Cortex of kidney (tissue), 1 donor: ENCODE results near the gene CNTN5.

Experiments
- DNase-seq: peaks from one replicate; lab custom pipeline; 2025; lab: John Stamatoyannopoulos, UW

CNTN5 gene

DNA sequence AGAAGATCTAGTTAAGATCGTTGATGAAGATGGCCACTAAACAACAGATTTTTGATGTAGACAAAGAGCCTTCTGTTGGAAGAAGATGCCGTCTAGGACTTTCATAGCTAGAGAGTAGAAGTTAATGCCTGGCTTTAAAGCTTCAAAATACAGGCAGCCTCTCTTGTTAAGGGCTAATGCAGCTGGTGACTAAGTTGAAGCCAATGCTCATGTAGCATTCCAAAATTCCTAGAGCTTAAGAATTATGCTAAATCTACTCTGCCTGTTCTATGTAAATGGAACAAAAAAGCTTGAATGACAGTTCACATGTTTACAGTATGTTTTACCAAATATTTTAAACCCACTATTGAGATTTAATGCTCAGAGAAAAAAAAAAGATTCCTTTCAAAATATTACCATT is 492.6 kb downstream of the CNTN5 start:
- no peak for DNase-seq

GRCh38 chr11:99519095-99519494 is 498.3 kb downstream of the CNTN5 start:
- DNase-seq: no peak

DNA sequence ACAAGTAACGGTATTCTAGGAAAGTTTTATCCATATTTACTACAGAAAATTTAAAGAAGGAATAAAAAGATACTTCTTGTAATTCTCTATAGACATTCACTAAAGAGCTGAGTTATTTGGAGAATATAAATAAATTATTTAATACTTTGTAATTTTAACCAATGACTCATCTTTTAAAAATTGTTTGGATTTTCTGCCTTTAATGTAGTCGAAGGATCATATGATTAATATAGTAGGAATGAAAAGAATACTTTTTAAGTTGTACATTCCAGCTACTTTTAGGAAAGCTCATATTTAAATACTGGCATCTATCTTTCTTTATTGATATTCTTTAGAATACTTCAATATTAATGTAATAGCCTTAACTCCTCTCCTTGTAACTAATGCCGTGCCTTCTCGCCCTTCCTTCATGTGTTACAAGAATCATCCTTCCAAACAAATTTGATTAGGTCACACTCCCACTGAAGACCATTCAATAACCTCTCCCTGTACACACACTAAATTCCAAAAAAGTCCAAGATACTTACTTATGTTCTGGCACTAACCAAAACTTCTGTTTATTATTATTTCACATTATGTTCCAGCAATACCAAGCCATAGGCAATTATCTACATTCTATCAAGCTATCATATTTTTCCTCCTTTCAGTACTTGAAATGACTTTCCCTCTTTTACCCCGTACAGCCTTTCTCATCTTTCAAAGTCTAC is 501.9 kb downstream of the CNTN5 start:
- no peak for DNase-seq

DNA sequence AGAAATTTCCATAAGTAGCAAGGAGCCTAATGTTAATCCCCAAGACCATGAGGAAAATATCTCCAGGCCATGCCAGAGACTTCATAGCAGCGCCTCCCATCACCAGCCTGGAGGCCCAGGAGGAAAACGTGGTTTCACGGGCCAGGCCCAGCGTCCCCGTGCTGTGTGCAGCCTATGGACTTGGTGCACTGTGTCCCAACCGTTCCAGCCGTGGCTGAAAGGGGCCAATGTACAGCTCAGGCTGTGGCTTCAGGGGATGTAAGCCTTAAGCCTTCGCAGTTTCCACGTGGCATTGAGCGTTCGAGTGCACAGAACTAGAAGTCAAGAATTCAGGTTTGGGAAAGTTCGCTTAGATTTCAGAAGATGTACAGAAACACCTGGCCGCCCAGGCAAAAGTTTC is 510.7 kb downstream of the CNTN5 start:
- no peak for DNase-seq

GRCh38 chr11:99534812-99535211 is 514.1 kb downstream of the CNTN5 start:
- no peak for DNase-seq

GRCh38 chr11:99535406-99535805 is 514.7 kb downstream of the CNTN5 start:
- no peak for DNase-seq

DNA sequence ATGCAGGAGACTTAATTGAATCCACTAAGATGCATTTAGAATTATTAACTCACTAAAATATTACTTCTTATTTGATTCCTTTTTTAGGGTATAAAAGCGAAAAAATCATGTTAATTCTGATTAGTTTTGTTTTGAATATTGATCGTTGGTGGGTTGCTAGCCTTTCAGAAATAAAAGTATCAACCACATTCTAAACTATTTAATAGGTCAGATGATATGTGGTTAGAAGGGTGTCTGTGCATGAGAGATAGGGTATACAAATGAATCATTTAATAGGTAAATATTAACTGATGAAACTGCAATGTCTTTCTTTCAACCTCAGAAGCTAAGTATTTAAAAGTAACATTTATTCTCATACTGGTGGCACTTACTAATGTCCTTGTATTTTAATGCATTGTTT is 515.1 kb downstream of the CNTN5 start:
- DNase-seq: no peak

DNA sequence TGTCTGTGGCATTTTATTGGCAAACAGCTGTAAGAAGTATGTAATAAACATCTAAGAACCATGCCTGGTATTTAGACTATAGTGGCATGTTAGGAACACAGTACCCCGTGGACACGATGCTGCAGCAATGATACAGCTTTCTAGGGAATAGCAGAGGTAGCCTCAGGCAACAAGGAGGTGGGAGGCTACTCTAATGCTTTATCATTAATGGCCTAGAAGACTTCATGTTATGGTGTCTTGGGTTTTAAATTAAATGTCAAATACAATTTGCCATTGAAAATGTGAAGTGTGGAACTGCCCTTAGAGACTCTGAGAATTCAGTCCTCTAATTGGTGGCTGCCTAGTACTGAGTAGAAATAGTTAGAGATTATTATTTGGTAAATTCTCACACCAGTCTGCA is 516.9 kb downstream of the CNTN5 start:
- no peak for DNase-seq

DNA sequence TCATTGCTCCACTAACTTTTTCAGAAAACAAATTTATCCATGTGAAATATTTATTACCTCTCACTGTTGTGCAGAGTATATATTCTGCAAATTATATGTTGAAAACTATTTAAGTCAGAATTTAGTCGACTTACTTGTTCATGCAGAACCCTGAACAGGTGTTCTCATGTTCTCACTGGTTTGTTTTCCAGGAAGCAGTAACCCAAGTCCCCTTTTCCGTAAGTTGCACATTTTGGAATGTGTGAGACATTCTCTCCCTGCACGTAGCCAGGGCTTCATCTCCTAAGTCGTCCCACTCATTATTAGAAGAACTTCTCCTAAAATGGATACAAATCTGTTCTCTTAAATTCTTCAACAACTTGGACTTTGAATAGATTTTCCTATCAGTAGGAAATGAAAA is 524.9 kb downstream of the CNTN5 start:
- DNase-seq: no peak

GRCh38 chr11:99548264-99548663 is 527.5 kb downstream of the CNTN5 start:
- no peak for DNase-seq

DNA sequence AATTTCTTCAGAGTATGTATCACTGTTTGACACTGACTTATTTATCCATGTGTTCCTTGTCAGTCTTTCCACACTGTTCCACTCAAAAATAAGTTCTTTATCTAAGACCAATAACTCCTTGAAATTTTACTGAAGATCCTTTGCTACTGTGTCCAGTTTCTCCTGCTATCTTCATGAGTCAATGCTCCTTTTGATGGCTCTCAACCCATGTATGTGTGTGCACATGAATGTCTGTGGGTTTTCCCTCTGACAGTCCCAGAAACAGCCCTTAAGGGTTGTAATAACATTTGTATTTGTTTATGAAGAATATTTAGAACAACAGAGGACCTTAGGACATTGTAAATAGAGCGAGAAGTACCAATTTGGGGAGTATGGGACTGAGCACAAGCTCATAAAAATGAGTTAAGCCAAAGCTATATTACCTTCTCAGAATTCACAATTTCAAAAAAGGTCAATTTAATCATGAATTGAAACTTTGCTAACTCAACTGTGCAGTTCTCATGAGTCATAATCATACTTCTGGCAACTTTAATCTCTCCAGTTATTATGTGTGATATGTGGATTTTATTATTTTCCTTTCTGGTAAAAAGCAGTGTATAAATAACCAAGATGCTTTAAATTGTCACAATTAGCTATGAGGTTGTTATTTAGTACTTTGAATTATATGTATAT is 533.6 kb downstream of the CNTN5 start:
- DNase-seq: no peak

DNA sequence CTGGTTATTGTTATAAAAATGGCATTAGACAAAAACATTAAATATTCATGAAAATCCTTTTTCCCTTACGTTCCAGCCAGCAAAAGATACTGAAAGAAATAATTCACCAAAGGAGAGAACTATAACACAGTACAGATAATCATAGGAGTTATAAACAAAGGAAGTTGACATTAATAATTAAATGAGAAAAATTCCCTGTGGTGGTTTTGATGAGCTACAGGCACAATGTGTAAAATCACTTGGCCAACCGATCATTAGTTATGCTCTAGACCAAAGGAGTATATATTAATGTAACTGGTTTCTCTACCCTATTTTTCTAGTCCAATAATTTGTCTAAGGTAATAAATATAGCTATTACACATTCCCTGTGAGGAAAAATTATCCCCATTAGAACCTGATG is 534.7 kb downstream of the CNTN5 start:
- no peak for DNase-seq

- no peak for DNase-seq
Measured at GRCh38 chr11:99565333-99565732, 544.6 kb downstream of the CNTN5 start.

- DNase-seq: no peak
Measured at GRCh38 chr11:99567334-99567956, 546.7 kb downstream of the CNTN5 start.

GRCh38 chr11:99568808-99569207 is 548.1 kb downstream of the CNTN5 start:
- no peak for DNase-seq

GRCh38 chr11:99571094-99571493 is 550.3 kb downstream of the CNTN5 start:
- no peak for DNase-seq

DNA sequence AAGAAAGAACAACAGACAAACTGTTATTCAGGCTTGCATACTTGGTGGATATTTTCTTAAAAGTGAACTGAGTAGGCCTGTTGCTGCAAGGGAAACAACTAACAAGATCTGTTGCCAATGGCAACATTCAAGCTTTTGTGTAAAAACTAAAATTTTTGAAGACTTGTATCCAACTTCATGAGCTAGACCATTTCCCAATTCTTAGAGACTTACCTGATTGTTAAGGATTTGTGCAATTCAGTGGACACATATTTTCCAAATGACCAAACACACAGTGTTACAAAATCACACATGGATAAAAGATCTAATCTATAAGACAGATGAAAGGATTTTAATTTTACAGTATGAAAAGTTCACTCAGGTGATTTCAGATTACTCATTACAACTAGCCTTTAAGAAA is 564.1 kb downstream of the CNTN5 start:
- no peak for DNase-seq

- DNase-seq: no peak
Measured at GRCh38 chr11:99585606-99586005, 564.9 kb downstream of the CNTN5 start.

DNA sequence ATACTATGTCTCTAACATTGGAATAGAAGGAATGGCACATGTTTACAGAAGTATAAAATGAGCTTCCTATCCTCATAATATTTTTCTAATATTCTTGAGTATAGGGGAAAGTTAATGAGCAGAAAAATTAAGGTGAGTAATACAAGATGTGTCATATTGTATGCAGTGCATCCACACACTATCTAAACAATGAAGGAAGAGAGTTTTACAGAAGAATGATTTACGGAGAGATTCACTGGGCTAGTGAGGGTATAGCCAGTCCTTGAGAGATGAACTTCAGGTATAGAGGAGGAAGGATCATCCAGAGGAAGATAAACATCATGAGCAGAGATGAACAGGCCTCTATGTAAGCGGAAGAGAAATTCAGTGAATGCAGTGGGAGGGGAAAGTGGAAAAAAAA is 569.0 kb downstream of the CNTN5 start:
- no peak for DNase-seq

DNA sequence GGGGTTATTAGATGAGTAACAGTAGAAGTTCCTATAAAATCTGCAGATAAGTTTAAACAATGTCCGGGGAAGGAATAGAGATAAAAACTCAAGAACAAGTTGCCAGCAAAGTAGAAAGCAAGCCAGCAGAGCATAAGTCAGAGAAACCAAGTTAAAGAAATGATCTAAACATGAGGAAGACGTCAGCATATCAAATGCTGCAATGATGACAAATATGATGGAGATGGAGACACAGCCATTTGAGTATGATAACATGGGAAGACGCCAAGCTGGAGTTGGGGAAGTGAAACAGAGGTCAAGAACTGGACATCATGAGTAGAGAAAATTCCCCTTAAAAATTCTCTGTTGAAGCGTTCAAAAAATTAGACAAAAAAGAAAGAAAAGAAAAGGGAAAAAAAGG is 571.5 kb downstream of the CNTN5 start:
- DNase-seq: no peak

GRCh38 chr11:99593197-99593596 is 572.4 kb downstream of the CNTN5 start:
- no peak for DNase-seq

- no peak for DNase-seq
Measured at GRCh38 chr11:99601179-99601578, 580.4 kb downstream of the CNTN5 start.

DNA sequence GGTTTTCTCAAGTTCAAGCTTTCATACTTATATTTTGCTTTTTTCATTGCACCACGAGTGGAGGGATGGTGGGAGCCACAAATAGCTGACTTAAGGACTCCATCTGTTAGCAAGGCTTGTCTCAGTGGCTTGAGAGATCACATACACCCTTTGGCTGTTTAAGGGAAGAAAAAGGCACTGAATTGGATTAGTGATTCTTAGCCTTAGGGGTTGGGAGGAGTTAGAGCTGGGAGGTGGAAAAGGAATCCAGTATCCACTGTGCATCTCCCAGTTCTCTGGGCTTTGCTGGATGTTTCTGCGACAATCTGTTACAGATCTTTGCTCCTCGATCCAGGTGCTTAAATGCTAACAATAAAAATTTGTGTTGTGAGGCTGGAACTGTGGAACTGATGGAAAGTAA is 593.6 kb downstream of the CNTN5 start:
- DNase-seq: no peak

- DNase-seq: no peak
Measured at GRCh38 chr11:99630629-99631028, 609.9 kb downstream of the CNTN5 start.
